NOMO-1 treated with DMSO at 0.1 percent for 48 hours (cell line): ENCODE measurements around the gene NDRG4.

Source experiments
- DNase-seq: peaks from one replicate; lab custom pipeline; 2025; ENCODE audit not compliant: unreplicated experiment; lab: John Stamatoyannopoulos, UW

NDRG4 gene

GRCh38 chr16:58499615-58500351 is at the start of gene NDRG4:
TSS of gene NDRG4 (plus strand) at chr16:58500143. CDS start at chr16:58500249, 106 bp downstream.
- no peak for DNase-seq

- DNase-seq: no peak
These were observed 49.4 kb upstream of the NDRG4 start for GRCh38 chr16:58450590-58450989.

- no peak for DNase-seq
These were observed 48.7 kb upstream of the NDRG4 start for GRCh38 chr16:58451265-58451689.

- DNase-seq: no peak
These were observed 48.0 kb upstream of the NDRG4 start for GRCh38 chr16:58451945-58452401.

- no peak for DNase-seq
These were observed 47.3 kb upstream of the NDRG4 start for GRCh38 chr16:58452640-58453039.

- no peak for DNase-seq
These were observed 45.8 kb upstream of the NDRG4 start for GRCh38 chr16:58454178-58454577.

GRCh38 chr16:58454856-58455255 is 45.1 kb upstream of the NDRG4 start:
- DNase-seq: no peak

- DNase-seq: no peak
These were observed 44.2 kb upstream of the NDRG4 start for GRCh38 chr16:58455750-58456149.

GRCh38 chr16:58456193-58456592 is 43.8 kb upstream of the NDRG4 start:
- no peak for DNase-seq

GRCh38 chr16:58458606-58459343 is 41.2 kb upstream of the NDRG4 start:
- no peak for DNase-seq

- no peak for DNase-seq
These were observed 40.4 kb upstream of the NDRG4 start for GRCh38 chr16:58459344-58460218.

- no peak for DNase-seq
These were observed 39.7 kb upstream of the NDRG4 start for GRCh38 chr16:58460219-58460610.

- no peak for DNase-seq
These were observed 38.9 kb upstream of the NDRG4 start for GRCh38 chr16:58461056-58461455.

- DNase-seq: no peak
These were observed 38.3 kb upstream of the NDRG4 start for GRCh38 chr16:58461640-58462039.

- DNase-seq: no peak
These were observed 37.9 kb upstream of the NDRG4 start for GRCh38 chr16:58462089-58462488.

- DNase-seq: no peak
These were observed 37.4 kb upstream of the NDRG4 start for GRCh38 chr16:58462499-58462996.

GRCh38 chr16:58462997-58463941 is 36.7 kb upstream of the NDRG4 start:
- DNase-seq: no peak

GRCh38 chr16:58464047-58464915 is 35.7 kb upstream of the NDRG4 start:
- DNase-seq: no peak
